Measurements from ENCODE around the gene AMH. TPM values are rescaled to one million over a fixed set of nuclear protein-coding genes. Genes with fewer than 3 reads are reported as not detected.

AMH gene
- polyA plus RNA-seq, 1 of the 3 experiments (the other 2 are of a cell fraction), result 18.1 TPM

DNA sequence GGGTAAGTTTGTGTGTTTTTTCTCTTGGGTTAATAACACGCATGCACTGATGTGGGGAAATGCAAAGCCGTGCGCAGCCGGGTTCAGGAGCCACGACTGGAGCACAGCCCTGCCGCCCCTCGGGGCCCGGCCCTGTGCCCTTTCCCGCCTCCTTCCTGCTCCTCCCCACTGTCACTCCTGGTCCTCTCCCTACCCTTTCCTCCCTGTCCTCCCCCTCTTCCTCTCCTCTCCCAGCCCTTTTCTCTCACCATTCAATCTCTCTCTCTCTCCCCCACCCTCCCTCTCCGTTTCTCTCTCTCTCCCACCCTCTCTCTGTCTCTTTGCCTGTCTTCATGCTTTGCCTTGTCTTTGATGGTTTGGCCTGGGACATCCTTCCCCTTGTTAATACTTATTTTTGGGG is 40.1 kb upstream of the AMH start:
- Histone ChIP-seq H3K27ac (ENCODE audit: low read depth in 2 of 2, low read length in 1 of 2) (no peak overlapping the region), H3K4me2 (no peak overlapping the region), H3K4me1 (ENCODE audit: control insufficient read depth in 1 of 2, insufficient read depth in 2 of 2, low read depth in 1 of 2, low read length in 1 of 2) (no peaks in the 10 kb centered on the region), H3K4me3 (ENCODE audit: low read depth in 2 of 2, low read length in 1 of 2) (no peak overlapping the region), H3K79me2 (ENCODE audit: insufficient read depth) (0 out of 2 replicates have a peak, but pooled peaks cover 7% of the 10 kb centered on the region), H3K36me3 (replicated peaks in 1 of 2; ENCODE audit: control insufficient read depth in 1 of 2, insufficient read depth in 2 of 2, low read length in 1 of 2) (peaks cover 8 to 58% of the 10 kb centered on the region in 2 experiments), H4K20me1 (ENCODE audit: insufficient read depth) (no peaks in the 10 kb centered on the region), H3K9me2 (no peaks in the 10 kb centered on the region), H2AFZ (ENCODE audit: low read depth) (no peak overlapping the region), H3K9ac (no peak overlapping the region), H3F3A (replicated peaks; ENCODE audit: insufficient read depth) (no peaks in the 10 kb centered on the region), H3K9me3 (no peaks in the 10 kb centered on the region), H3K27me3 (ENCODE audit: insufficient read depth) (no peaks in the 10 kb centered on the region)
- no peak for DNase-seq
- WGBS (ENCODE audit: low lambda C conversion rate), result 93% methylated on average over 10 of the region's 10 CpGs
- POLR2A ChIA-PET, result interaction anchor here (0.6 kb wide), 1 partner anchor 175 kb away, joined by 3 read pairs; no protein-coding TSS in a partner anchor
- CTCF ChIA-PET, result interaction anchor here (0.6 to 0.7 kb wide), 2 partner anchors 37 to 53 kb away, joined by 3 read pairs; no protein-coding TSS in a partner anchor
- no peak for TF ChIP-seq TCF12 (IDR thresholded peaks at IDR 0.05)
- TF ChIP-seq RXRA (IDR thresholded peaks at IDR 0.05; ENCODE audit: borderline replicate concordance, low read depth), result no peak
- TF ChIP-seq EP300 (IDR thresholded peaks at IDR 0.05; ENCODE audit: borderline replicate concordance in 1 of 2, low read depth in 1 of 2, low read length in 1 of 2), result no peak
- TF ChIP-seq SMC3 (IDR thresholded peaks at IDR 0.05; ENCODE audit: low read depth, low read length), result no peak
- no peak for TF ChIP-seq NFIC (IDR thresholded peaks at IDR 0.05; ENCODE audit: borderline replicate concordance)
- TF ChIP-seq FOXJ3 (CRISPR knock-in tag; IDR thresholded peaks at IDR 0.05), result no peak
- TF ChIP-seq ELF1 (IDR thresholded peaks at IDR 0.05), result no peak
- TF ChIP-seq, protein P1, sequence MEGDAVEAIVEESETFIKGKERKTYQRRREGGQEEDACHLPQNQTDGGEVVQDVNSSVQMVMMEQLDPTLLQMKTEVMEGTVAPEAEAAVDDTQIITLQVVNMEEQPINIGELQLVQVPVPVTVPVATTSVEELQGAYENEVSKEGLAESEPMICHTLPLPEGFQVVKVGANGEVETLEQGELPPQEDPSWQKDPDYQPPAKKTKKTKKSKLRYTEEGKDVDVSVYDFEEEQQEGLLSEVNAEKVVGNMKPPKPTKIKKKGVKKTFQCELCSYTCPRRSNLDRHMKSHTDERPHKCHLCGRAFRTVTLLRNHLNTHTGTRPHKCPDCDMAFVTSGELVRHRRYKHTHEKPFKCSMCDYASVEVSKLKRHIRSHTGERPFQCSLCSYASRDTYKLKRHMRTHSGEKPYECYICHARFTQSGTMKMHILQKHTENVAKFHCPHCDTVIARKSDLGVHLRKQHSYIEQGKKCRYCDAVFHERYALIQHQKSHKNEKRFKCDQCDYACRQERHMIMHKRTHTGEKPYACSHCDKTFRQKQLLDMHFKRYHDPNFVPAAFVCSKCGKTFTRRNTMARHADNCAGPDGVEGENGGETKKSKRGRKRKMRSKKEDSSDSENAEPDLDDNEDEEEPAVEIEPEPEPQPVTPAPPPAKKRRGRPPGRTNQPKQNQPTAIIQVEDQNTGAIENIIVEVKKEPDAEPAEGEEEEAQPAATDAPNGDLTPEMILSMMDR (IDR thresholded peaks at IDR 0.05), result no peak

DNA sequence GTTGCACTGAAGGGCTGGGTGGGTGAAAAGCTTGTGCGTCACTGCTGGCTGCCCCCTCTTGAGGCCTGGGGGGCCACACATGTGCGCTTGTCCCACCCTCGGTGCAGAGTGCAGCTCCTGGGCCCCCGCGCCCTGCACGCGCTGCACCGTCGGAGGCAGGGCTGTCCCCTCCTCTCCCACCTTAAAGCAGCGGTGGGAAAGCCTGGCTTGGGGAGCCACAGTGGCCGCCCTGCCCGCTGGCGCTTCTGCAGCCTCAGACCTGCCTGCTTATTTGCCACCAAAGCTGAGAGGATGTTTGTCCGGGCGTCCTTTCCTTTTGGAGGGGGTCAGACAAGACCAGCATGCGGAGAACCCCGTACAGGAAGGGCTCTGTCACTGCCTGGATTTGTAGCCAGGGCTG is 39.7 kb upstream of the AMH start:
- H3K4me2 ChIP-seq, result no peak overlapping the region
- no peak overlapping the region for H3K4me3 ChIP-seq (ENCODE audit: low read depth in 2 of 2, low read length in 1 of 2)
- no peaks in the 10 kb centered on the region for H3F3A ChIP-seq (replicated peaks; ENCODE audit: insufficient read depth)
- H4K20me1 ChIP-seq (ENCODE audit: insufficient read depth), result no peaks in the 10 kb centered on the region
- H3K9me3 ChIP-seq, result no peaks in the 10 kb centered on the region
- no peak overlapping the region for H3K27ac ChIP-seq (ENCODE audit: low read depth in 2 of 2, low read length in 1 of 2)
- 0 out of 2 replicates have a peak, but pooled peaks cover 7% of the 10 kb centered on the region for H3K79me2 ChIP-seq (ENCODE audit: insufficient read depth)
- WGBS (ENCODE audit: low lambda C conversion rate), result 99% methylated on average over 12 of the region's 17 CpGs
- no peaks in the 10 kb centered on the region for H3K27me3 ChIP-seq (ENCODE audit: insufficient read depth)
- ChIA-PET CTCF (no interaction called here), POLR2A (interaction anchor here (0.6 kb wide), 1 partner anchor 175 kb away, joined by 3 read pairs; no protein-coding TSS in a partner anchor)
- DNase-seq, result no peak
- H3K9ac ChIP-seq, result no peak overlapping the region
- no peaks in the 10 kb centered on the region for H3K9me2 ChIP-seq
- H2AFZ ChIP-seq (ENCODE audit: low read depth), result no peak overlapping the region
- TF ChIP-seq GABPA (IDR thresholded peaks at IDR 0.05; ENCODE audit: low read depth), result no peak
- TF ChIP-seq RFX5 (IDR thresholded peaks at IDR 0.05; ENCODE audit: low read length), result no peak
- no peak for TF ChIP-seq RAD21 (IDR thresholded peaks at IDR 0.05; ENCODE audit: low read length)
- TF ChIP-seq, protein P2, sequence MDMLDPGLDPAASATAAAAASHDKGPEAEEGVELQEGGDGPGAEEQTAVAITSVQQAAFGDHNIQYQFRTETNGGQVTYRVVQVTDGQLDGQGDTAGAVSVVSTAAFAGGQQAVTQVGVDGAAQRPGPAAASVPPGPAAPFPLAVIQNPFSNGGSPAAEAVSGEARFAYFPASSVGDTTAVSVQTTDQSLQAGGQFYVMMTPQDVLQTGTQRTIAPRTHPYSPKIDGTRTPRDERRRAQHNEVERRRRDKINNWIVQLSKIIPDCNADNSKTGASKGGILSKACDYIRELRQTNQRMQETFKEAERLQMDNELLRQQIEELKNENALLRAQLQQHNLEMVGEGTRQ (IDR thresholded peaks at IDR 0.05; ENCODE audit: borderline replicate concordance, low read depth, low read length), result no peak
- TF ChIP-seq FOSL2 (IDR thresholded peaks at IDR 0.05; ENCODE audit: borderline replicate concordance, low read depth), result no peak
- TF ChIP-seq POLR2AphosphoS5 (IDR thresholded peaks at IDR 0.05; ENCODE audit: low read depth, low read length), result no peak
- TF ChIP-seq, protein P3, sequence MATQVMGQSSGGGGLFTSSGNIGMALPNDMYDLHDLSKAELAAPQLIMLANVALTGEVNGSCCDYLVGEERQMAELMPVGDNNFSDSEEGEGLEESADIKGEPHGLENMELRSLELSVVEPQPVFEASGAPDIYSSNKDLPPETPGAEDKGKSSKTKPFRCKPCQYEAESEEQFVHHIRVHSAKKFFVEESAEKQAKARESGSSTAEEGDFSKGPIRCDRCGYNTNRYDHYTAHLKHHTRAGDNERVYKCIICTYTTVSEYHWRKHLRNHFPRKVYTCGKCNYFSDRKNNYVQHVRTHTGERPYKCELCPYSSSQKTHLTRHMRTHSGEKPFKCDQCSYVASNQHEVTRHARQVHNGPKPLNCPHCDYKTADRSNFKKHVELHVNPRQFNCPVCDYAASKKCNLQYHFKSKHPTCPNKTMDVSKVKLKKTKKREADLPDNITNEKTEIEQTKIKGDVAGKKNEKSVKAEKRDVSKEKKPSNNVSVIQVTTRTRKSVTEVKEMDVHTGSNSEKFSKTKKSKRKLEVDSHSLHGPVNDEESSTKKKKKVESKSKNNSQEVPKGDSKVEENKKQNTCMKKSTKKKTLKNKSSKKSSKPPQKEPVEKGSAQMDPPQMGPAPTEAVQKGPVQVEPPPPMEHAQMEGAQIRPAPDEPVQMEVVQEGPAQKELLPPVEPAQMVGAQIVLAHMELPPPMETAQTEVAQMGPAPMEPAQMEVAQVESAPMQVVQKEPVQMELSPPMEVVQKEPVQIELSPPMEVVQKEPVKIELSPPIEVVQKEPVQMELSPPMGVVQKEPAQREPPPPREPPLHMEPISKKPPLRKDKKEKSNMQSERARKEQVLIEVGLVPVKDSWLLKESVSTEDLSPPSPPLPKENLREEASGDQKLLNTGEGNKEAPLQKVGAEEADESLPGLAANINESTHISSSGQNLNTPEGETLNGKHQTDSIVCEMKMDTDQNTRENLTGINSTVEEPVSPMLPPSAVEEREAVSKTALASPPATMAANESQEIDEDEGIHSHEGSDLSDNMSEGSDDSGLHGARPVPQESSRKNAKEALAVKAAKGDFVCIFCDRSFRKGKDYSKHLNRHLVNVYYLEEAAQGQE (IDR thresholded peaks at IDR 0.05; ENCODE audit: low read depth, low read length), result no peak
- TF ChIP-seq GATA2 (CRISPR knock-in tag; IDR thresholded peaks at IDR 0.05), result no peak
- TF ChIP-seq ELF1 (IDR thresholded peaks at IDR 0.05), result no peak
- TF ChIP-seq TCF12 (IDR thresholded peaks at IDR 0.05), result no peak
- no peak for TF ChIP-seq NRF1 (IDR thresholded peaks at IDR 0.05; ENCODE audit: low read depth, low read length)
- H3K4me1 ChIP-seq (ENCODE audit: control insufficient read depth in 1 of 2, insufficient read depth in 2 of 2, low read depth in 1 of 2, low read length in 1 of 2), result no peaks in the 10 kb centered on the region
- H3K36me3 ChIP-seq (replicated peaks in 1 of 2; ENCODE audit: control insufficient read depth in 1 of 2, insufficient read depth in 2 of 2, low read length in 1 of 2), result peaks cover 8 to 61% of the 10 kb centered on the region in 2 experiments
